K562 (cell line): ENCODE measurements around the gene ASPG. TPM values are rescaled to one million over a fixed set of nuclear protein-coding genes. Genes with fewer than 3 reads are reported as not detected.

Source experiments
- ATAC-seq: fragments of 200-7000 bp; cut with Tn5 transposase; 3 replicates; pipeline ENCODE4 v1.9.1; 2020; ENCODE audit warnings: moderate library complexity
- BruUV-seq: library from RNA; stranded (reverse); fragments of 400-500 nt; replicated peaks from 2 replicates; lab custom pipeline; 2021; lab: Mats Ljungman, UMichigan
- CTCF ChIA-PET: fragments of 300-600 bp; formaldehyde crosslinking; extraction: SDS; loops from one replicate; lab custom pipeline; 2021; ENCODE audit warnings: low intra/inter-chr PET ratio; lab: Yijun Ruan, JAX
- POLR2A ChIA-PET: fragments of 300-600, 350-650 bp; sonication (Branson Sonifier 250); formaldehyde crosslinking; extraction: SDS; loops from one replicate; lab custom pipeline; 2021; ENCODE audit warnings: antibody characterized with exemption, inconsistent platforms; lab: Yijun Ruan, JAX
- DNase-seq, 4 experiments: peaks; one replicate each; pipeline versions ENCODE4 v3.0.0 to v3.0.0-alpha.2; 2011 to 2018; ENCODE audit warnings: low spot score in 3 of 4, mixed read lengths in 3 of 4; ENCODE audit errors: extremely low read depth in 1 of 4
- FAIRE-seq: peaks from 2 replicates; lab custom pipeline; 2011; peaks lifted over from hg19 to GRCh38; lab: Jason Lieb, UNC
- H2AFZ ChIP-seq: 2 replicates; pipeline ENCODE4 v1.6.0; 2011; ENCODE audit warnings: low read depth, low read length, control low read depth, inconsistent platforms
- H3K27ac ChIP-seq: fragments of 200-600 bp; 3 replicates; pipeline ENCODE4 v1.8.0; 2011; ENCODE audit warnings: low read depth, mild to moderate bottlenecking, control low read depth, inconsistent platforms, low read length, moderate library complexity, mixed read lengths; ENCODE audit errors: extremely low read depth
- H3K27me3 ChIP-seq, 2 experiments: fragments of 300-600 bp in 1 of 2; 2 replicates in 1 of 2; 3 replicates in 1 of 2; pipeline versions ENCODE4 v1.6.0 to v1.8.0; 2011; ENCODE audit warnings: inconsistent platforms in 2 of 2, low read length in 2 of 2, mild to moderate bottlenecking in 1 of 2, mixed read lengths in 1 of 2, moderate library complexity in 1 of 2; ENCODE audit not compliant: control insufficient read depth in 2 of 2, insufficient read depth in 2 of 2
- H3K36me3 ChIP-seq: fragments of 300-600 bp; 3 replicates; pipeline ENCODE4 v1.8.0; 2011; ENCODE audit warnings: mild to moderate bottlenecking, low read length, inconsistent platforms; ENCODE audit not compliant: control insufficient read depth, insufficient read depth
- H3K4me1 ChIP-seq, 2 experiments: fragments of 200-600 bp in 1 of 2; replicated peaks in 1 of 2; 2 replicates in 1 of 2; 3 replicates in 1 of 2; pipeline versions ENCODE4 v1.5.1 to v1.8.0; 2011; ENCODE audit warnings: inconsistent platforms in 2 of 2, low read length in 2 of 2, mild to moderate bottlenecking in 1 of 2, mixed read lengths in 1 of 2, moderate library complexity in 1 of 2; ENCODE audit not compliant: control insufficient read depth in 2 of 2, insufficient read depth in 2 of 2
- H3K4me2 ChIP-seq: 2 replicates; pipeline ENCODE4 v1.6.1; 2011; ENCODE audit warnings: low read length, control low read depth, inconsistent platforms, mixed read lengths; ENCODE audit not compliant: insufficient read depth
- H3K4me3 ChIP-seq: fragments of 200-600 bp; sonication (generic), shearing (Covaris generic); 2 replicates; pipeline ENCODE4 v1.5.1; 2016; ENCODE audit warnings: control low read depth, inconsistent platforms
- H3K79me2 ChIP-seq: fragments of 200-600 bp; 3 replicates; pipeline ENCODE4 v1.8.0; 2011; ENCODE audit warnings: low read length, inconsistent platforms; ENCODE audit not compliant: control insufficient read depth, insufficient read depth
- H3K9ac ChIP-seq, 2 experiments: 2 replicates each; pipeline versions ENCODE4 v1.6.0 to v1.6.1; 2011; ENCODE audit warnings: low read depth in 2 of 2, low read length in 2 of 2, control low read depth in 1 of 2, inconsistent platforms in 1 of 2, mild to moderate bottlenecking in 1 of 2, mixed read lengths in 1 of 2; ENCODE audit not compliant: insufficient read depth in 1 of 2
- H3K9me1 ChIP-seq: one replicate; pipeline ENCODE4 v1.6.0; 2011; ENCODE audit warnings: inconsistent platforms, mild to moderate bottlenecking, low read length, moderate library complexity; ENCODE audit not compliant: control insufficient read depth, insufficient read depth
- H3K9me3 ChIP-seq: replicated peaks from 2 replicates; pipeline ENCODE4 v1.5.1; 2011; ENCODE audit warnings: low read depth, low read length, inconsistent platforms; ENCODE audit not compliant: control insufficient read depth, insufficient read depth
- H4K20me1 ChIP-seq: replicated peaks from 2 replicates; pipeline ENCODE4 v1.6.1; 2011; ENCODE audit warnings: low read length, inconsistent platforms, mixed read lengths; ENCODE audit not compliant: control insufficient read depth, insufficient read depth
- MCM5 ChIP-seq: fragments of 450-650 bp; IDR thresholded peaks from 2 replicates; pipeline ENCODE4 v1.6.1; 2016; ENCODE audit warnings: low read depth
- SIN3A ChIP-seq, 2 experiments: fragments of 150-350 bp in 1 of 2; IDR thresholded peaks; 2 replicates each; pipeline ENCODE4 v1.6.1; 2011 to 2016; ENCODE audit warnings: borderline replicate concordance in 2 of 2, low read depth in 2 of 2, low read length in 2 of 2, mild to moderate bottlenecking in 2 of 2, moderate library complexity in 2 of 2; ENCODE audit not compliant: control insufficient read depth in 1 of 2
- ZEB2 ChIP-seq: fragments of 450-650 bp; IDR thresholded peaks from 2 replicates; pipeline ENCODE4 v1.6.1; 2016
- ZNF165 ChIP-seq: fragments of 250-450 bp; sonication (Bioruptor Pico); IDR thresholded peaks from 2 replicates; pipeline ENCODE4 v1.4.0; 2020; ENCODE audit warnings: borderline replicate concordance
- WGBS: fragments of 100-300 bp; shearing (Covaris generic); methylation state at CpG from one replicate; pipeline ENCODE4 v1.1.6; 2016; ENCODE audit warnings: low coverage, mixed read lengths; ENCODE audit not compliant: insufficient coverage; ENCODE audit errors: missing lambda C conversion rate; 5-methylcytosine and 5-hydroxymethylcytosine counted together
- in situ Hi-C: fragments of 300-500 bp; cut with MboI; formaldehyde crosslinking; loops from 4 replicates; pipeline ENCODE4 v1.15.0; 2018; ENCODE audit warnings: inconsistent platforms, mixed read lengths
- intact Hi-C: fragments of 100-400 bp; cut with micrococcal nuclease; formaldehyde crosslinking; loops from 2 replicates; pipeline ENCODE4 v1.14.2; 2022
- polyA plus RNA-seq, 8 experiments: library from polyadenylated mRNA; depleted of rRNA in 4 of 8; stranded (reverse) in 5 of 8; unstranded in 3 of 8; fragments of >200 nt; fragmentation: Nextera tagmentation in 2 of 8; fragmentation: Illumina TruSeq in 1 of 8; extraction: Ambion mirVana in 2 of 8; extraction: Trizol in 1 of 8; gene quantifications; 2 replicates each; pipeline versions ENCODE4 v1.2.1 to v1.2.3, GENCODE V29; 2011 to 2014; ENCODE audit warnings: inconsistent platforms in 1 of 8, missing spikeins in 1 of 8
- total RNA-seq, 7 experiments: library from RNA; depleted of rRNA in 6 of 7; stranded (reverse); fragments of >200 nt in 6 of 7; fragmentation: Illumina TruSeq in 2 of 7; extraction: Trizol in 2 of 7; gene quantifications; 2 replicates each; pipeline versions ENCODE4 v1.2.1 to v1.2.3, GENCODE V29; 2011 to 2021; ENCODE audit warnings: low replicate concordance in 1 of 7
- TF ChIP-seq, protein P1 (sequence below), 2 experiments: fragments of 450-650 bp in 1 of 2; sonication (generic) in 1 of 2; formaldehyde crosslinking in 1 of 2; IDR thresholded peaks; 2 replicates each; pipeline versions ENCODE4 v1.7.1 to v1.9.0; 2016 to 2022; ENCODE audit warnings: inconsistent platforms in 1 of 2, mild to moderate bottlenecking in 1 of 2, missing genetic modification reagents in 1 of 2

ASPG gene
- total and polyA plus RNA-seq, 9 of the 15 experiments (the other 6 are each of a cell fraction or from before 2014, with no cell fraction given): 0.18 TPM; not detected in 8

DNA sequence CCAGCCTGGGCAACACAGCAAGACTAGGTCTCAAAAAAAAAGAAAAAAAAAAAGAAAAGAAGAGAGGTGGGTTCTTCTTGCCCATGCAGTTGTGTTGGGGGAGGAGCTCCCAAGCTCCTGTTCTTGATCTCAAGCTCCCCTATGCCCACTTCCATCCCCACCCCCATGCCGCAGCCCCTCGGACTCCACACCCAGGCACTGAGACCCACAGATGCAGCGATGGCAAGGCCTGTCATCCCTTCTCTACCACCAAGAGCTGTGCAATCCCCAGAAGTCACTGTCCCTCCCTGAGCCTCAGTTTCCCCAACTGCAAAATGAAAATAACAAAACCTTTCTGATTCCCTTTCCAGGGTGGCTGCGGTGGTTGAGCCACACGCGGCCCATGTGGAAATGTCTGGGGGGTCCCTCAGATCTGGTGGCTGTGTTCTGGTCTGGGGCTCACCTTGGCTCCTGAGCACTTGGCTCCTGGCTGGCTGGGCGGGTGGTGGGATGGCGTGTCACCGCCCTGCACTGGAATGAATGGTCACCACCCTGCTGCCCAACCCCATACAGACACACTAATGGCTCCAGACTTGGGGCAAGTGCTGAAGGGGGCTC lies 30.3 kb downstream of the ASPG start:
- Histone ChIP-seq H3K27me3 (no peaks in the 10 kb centered on the region), H3K9me1 (no peaks in the 10 kb centered on the region)
- WGBS: 5% methylated on average over 6 of the region's 9 CpGs
- TF ChIP-seq, protein P1, sequence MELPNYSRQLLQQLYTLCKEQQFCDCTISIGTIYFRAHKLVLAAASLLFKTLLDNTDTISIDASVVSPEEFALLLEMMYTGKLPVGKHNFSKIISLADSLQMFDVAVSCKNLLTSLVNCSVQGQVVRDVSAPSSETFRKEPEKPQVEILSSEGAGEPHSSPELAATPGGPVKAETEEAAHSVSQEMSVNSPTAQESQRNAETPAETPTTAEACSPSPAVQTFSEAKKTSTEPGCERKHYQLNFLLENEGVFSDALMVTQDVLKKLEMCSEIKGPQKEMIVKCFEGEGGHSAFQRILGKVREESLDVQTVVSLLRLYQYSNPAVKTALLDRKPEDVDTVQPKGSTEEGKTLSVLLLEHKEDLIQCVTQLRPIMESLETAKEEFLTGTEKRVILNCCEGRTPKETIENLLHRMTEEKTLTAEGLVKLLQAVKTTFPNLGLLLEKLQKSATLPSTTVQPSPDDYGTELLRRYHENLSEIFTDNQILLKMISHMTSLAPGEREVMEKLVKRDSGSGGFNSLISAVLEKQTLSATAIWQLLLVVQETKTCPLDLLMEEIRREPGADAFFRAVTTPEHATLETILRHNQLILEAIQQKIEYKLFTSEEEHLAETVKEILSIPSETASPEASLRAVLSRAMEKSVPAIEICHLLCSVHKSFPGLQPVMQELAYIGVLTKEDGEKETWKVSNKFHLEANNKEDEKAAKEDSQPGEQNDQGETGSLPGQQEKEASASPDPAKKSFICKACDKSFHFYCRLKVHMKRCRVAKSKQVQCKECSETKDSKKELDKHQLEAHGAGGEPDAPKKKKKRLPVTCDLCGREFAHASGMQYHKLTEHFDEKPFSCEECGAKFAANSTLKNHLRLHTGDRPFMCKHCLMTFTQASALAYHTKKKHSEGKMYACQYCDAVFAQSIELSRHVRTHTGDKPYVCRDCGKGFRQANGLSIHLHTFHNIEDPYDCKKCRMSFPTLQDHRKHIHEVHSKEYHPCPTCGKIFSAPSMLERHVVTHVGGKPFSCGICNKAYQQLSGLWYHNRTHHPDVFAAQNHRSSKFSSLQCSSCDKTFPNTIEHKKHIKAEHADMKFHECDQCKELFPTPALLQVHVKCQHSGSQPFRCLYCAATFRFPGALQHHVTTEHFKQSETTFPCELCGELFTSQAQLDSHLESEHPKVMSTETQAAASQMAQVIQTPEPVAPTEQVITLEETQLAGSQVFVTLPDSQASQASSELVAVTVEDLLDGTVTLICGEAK (IDR thresholded peaks at IDR 0.05): no peak
- TF ChIP-seq, protein P1 (CRISPR knock-in tag; IDR thresholded peaks at IDR 0.05): no peak
- TF ChIP-seq ZEB2 (no peak), MCM5 (no peak), ZNF165 (no peak), SIN3A (IDR thresholded peaks at IDR 0.05; ENCODE audit: borderline replicate concordance in 2 of 2, control insufficient read depth in 1 of 2, low read depth in 2 of 2, low read length in 2 of 2) (no peak)
- TF ChIP-seq, all 486 proteins: peak for 0
- ChIA-PET POLR2A (no interaction called here), CTCF (no interaction called here)
- no peak overlapping the region for H3K27ac ChIP-seq
- no peaks in the 10 kb centered on the region; a peak in 1 of 5 replicates for H3K4me1 ChIP-seq
- no peaks in the 10 kb centered on the region for H3K79me2 ChIP-seq
- H3K9me3 ChIP-seq: no peaks in the 10 kb centered on the region
- FAIRE-seq: no peak
- H4K20me1 ChIP-seq: no peaks in the 10 kb centered on the region
- ATAC-seq: no peak
- intact Hi-C loops (no loop called here), in situ Hi-C loops (no loop called here)
- H3K36me3 ChIP-seq: no peaks in the 10 kb centered on the region
- no peak for DNase-seq
- H3K9ac ChIP-seq: no peak overlapping the region
- BruUV-seq: no TSS peak
- no peak overlapping the region for H3K4me3 ChIP-seq
- no peak overlapping the region for H2AFZ ChIP-seq
- no peak overlapping the region for H3K4me2 ChIP-seq
